Muscle of back (tissue), 11 donors: ENCODE measurements around the gene FARSA. TPM values are rescaled to one million over a fixed set of nuclear protein-coding genes. Genes with fewer than 3 reads are reported as not detected.
"Not testable (repeated sequence)": the region's sequence is repeated elsewhere in the genome, so short reads cannot be mapped to it uniquely, and the experiment has no call there.

ENCODE experiments used
- DNase-seq, 3 donors: peaks; one replicate each; pipeline versions ENCODE4 v3.0.0 to v3.0.0-alpha.2; 2013
- polyA plus RNA-seq, 10 donors: library from polyadenylated mRNA; unstranded; fragments of 120-200 nt; gene quantifications; one replicate each; pipeline ENCODE4 v1.2.1, GENCODE V29; 2013; ENCODE audit not compliant: insufficient read length in 10 of 10

FARSA gene
- polyA plus RNA-seq, 10 donors = 32.6 to 45.3 (median 36.1) TPM

GRCh38 chr19:12938779-12939601 is 5.5 kb upstream of the FARSA start:
- peak in 2 of 3 donors; percentile 33 to 61 for DNase-seq

DNA sequence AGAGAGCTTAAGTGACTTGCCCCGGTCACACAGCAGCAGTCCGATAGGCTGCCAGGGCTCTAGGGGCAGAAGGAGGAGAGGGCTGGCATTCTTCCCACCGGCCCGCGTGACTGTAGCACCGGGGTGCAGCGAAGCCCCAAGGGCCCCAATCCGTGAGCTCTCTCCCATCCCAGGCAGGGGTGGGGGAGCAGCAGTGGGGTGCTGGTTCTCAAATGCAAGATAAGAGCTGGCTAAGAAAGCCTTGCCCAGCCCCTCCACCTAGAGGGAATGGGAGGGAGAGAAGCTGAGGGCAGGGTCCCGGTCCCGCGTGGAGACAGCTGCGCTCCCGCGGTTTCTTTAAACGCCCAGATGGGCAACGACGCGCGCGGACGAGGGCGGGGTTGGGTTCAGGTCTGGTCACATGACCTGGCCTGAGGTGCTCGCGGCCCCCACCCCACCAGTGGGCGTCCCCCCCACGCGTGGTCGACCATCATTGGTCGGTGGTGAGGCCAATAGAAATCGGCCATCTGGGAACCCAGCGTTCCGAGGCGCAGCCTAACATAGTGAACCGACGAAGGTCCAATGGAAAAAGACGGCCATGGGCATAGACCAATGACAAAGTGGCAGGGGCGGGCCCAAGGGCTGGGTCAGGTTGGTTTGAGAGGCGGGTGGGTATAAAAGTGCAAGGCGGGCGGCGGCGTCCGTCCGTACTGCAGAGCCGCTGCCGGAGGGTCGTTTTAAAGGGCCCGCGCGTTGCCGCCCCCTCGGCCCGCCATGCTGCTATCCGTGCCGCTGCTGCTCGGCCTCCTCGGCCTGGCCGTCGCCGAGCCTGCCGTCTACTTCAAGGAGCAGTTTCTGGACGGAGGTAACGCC is 4.6 kb upstream of the FARSA start, which contains the start of gene CALR:
CALR (plus strand) TSS at position 683 of the 852 bp plus-strand sequence; CDS start at position 754, 71 bp downstream.
- DNase-seq = peak; percentile 99 to 100 (median 100)

DNA sequence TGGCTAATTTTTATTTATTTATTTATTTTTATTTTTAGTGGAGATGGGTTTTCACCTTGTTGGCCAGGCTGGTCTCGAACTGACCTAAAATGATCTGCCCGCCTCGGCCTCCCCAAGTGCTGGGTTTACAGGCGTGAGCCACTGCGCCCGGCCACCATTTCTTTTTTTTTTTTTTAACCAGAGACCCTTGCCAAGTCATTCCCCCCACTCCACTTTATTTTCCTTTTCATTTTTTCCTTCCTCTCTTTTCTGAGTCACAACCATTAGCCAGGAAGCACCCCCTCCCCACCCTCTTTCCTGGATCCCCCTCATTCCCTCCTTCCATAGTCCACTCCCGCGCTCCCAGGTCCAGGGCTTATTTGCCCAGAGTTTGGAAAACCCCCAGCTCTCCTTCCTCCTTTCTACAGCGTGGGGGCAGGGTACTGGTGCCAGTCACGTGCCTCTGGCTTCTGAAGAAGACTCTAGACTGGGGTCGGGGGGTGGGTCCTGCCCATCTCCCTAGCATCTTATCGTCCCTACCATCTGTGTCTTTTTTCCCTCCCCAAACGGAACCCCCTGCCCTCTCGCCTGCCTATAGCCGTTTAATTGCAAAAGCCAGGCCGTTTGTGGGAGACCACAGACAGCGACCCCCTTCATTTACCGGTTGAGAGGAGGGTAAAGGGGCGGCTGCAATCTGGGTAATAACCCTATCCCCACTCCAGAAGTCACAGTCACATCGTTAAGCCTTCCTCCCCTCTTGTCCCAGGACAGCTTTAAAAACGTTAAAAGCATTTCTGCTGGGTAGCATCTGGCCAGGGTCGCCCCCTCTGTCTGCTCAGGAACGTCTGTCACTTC is 3.8 kb upstream of the FARSA start:
- DNase-seq = peak in 1 of 3 donors; percentile 45

- DNase-seq = no peak
Measured at GRCh38 chr19:12936582-12936981, 3.1 kb upstream of the FARSA start.

DNA sequence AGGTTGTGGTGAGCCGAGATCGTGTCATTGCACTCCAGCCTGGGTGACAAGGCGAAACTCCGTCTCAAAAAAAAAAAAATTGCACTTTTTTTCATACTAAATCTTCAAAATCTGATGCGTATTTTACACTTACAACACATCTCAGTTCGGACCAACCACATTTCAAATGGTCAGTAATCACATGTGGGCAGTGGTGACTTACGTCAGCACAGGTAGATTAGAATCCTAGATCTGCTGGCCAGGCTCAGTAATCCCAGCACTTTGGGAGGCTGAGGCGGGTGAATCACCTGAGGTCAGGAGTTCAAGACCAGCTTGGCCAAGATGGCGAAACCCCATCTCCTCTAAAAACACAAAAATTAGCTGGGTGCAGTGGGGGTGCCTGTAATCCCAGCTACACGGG is 1.6 kb upstream of the FARSA start:
- DNase-seq = no peak

DNA sequence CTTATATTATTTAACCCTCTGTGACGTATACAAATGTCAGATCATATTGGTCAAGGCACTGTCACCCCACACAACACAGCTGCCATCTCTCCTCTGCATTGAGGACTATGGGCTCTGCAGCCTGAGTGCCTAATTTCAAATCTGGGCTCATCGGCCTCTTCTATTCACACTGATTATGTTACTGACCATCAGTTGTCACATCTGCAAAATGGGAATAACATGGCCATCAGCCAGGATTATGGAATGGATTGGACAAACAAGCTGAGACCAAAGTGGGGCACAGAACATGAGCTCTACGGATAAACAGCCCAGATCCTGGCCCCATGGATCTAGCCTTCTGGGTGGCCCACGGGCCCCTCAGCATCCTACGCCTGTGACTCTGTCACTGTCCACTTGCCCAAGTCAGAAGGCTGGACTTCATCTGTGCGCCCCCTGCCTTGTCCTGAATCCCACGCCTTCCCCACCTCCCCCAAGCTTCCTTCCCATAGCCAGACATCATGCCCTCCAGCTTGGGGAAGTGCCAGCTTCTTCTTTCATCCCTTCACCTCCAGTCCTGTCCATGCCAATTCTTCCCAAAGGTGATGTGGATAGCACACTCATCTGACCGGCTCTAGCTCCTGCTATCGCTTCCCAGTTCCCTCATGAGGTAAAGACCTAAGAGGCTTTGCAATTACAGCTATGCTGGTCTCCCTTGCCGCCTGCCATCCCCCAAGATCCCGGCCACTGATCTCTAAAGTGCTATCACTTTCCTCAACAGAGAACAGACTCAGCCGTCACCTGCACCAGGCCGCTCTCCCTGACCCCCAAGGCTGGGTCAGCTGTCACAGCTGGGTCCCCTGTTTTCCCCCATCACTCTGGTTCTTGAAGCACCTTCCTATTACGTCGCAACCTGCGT is 872 bp downstream of the FARSA start:
- no peak for DNase-seq

- no peak for DNase-seq
Measured at GRCh38 chr19:12930002-12930645, 3.4 kb downstream of the FARSA start.

GRCh38 chr19:12924621-12925310 is 8.7 kb downstream of the FARSA start:
- no peak for DNase-seq

DNA sequence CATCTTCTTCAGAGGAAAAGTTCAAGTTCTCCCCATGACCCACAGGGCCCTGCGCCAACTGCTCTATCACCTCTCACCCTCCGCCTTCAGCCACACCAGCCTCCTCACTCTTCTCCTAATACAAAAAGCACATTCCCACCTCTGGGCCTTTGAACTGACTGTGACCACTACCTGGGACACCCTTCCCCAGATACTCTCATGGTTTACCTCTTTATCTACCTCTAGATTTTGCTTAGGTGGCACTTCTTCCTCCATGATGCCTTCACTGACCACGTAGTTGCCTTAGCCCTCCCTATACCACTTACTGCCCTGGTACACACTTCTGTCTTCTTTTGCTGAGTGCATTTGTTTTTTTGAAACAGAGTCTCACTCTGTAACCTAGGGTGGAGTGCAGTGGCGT is 10.6 kb downstream of the FARSA start:
- no peak for DNase-seq

DNA sequence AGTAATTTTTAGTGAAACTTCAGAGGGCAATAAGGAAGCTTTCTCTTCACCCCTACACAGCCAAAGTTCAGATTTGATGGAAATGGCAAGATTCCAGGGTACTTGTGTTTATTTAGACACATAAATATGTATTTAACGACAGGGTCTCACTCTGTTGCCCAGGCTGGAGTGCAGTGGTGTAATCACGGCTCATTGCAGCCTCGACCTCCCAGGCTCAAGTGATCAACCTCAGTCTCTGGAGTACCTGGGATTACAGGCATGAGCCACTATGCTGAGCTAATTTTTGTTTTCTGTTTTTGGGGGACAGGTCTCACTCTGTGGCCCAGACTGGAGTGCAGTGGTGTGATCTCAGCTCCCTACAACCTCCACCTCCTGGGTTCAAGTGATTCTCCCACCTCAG is 12.5 kb downstream of the FARSA start:
- DNase-seq = no peak

GRCh38 chr19:12918253-12918652 is 15.3 kb downstream of the FARSA start:
- DNase-seq = peak in 1 of 3 donors; percentile 22

GRCh38 chr19:12915860-12916259 is 17.7 kb downstream of the FARSA start:
- DNase-seq = not testable (repeated sequence)

DNA sequence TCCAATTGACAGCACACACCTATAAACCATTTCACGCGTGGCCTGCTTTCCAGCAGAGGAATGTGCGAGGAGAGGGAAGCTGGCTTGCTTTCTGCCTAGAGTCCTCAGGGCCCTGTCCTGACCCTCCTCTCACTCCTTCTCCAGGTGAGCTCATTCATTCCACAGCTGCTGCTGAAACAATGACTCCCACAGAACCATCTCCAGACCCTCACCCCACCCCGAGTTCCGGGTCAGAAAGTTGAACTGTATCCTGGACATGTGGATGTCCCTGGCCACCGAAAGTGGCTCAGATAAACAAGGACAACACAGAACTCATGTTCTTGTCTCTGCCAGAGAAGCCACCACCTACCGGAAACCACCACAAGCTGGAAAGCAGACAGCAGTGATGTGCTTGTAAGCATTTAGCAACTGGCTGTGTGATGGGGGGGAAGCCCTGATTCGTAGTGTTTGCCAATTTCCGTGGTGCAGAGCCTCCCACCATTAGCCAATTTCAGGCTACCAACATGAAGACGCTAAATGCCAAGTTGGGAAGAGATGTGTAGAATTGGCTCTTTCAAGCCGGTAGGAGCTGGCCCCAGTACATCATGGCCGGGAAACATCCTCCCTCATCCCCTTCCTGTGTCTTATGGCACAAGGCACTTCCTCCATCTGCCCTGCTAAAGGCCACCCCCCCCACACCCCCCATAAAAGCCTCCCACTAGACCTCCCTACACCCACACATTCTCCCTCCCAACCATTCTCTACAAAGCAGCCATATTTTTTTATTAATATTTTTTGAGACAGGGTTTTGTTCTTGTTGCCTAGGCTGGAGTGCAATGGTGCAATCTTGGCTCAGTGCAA is 19.4 kb downstream of the FARSA start:
- DNase-seq = peak in 2 of 3 donors; percentile 30 to 66

DNA sequence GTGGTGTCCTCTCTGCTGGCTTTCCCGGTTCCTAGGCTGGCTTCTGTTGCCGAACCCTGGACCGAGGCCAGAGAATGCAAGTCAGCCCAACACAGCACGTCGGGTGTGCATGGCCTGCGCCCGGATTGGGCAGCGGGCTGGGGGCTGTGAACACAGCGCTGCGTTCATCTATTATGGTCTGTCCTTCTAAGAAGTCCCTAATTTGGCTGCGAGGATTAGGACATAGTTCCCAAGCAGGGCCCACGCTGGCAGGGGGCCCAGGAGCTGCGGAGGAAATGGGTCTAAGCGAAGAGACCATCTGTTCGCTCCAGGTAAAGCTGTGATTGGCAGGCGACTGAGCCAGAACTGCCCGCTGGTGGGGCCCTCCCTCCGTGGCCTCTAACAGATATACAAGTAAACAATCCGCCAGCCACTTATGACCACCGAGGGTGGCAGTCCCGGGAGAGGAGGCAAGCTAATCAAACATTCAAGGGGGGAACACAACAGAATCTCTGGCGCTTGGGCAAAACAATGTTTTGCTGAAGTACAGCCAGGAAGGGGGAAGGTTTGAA is 20.4 kb downstream of the FARSA start:
- peak; percentile 82 to 92 (median 83) for DNase-seq

DNA sequence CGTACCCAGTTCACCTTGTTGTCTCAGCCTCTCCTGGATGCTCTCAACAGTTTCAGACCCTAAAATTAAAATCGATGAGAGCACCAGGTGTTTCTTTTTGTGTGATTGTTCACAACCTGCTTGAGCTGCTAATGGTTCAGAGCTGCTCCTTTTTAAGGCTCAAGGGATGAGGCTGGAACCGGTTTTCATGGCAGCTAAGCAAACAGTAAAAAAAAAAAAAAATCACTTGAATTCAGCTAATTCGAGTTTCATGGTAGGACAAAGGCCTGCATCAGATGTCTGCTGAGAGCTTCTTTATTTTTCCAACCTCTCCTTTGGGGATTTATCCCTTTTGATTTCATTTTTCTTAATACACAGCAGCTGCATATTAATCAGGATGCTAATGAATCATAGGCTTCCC is 20.9 kb downstream of the FARSA start:
- peak in 1 of 3 donors; percentile 27 for DNase-seq

GRCh38 chr19:12907166-12907565 is 26.3 kb downstream of the FARSA start:
- DNase-seq = no peak

GRCh38 chr19:12899891-12900518 is 33.5 kb downstream of the FARSA start:
- no peak for DNase-seq

DNA sequence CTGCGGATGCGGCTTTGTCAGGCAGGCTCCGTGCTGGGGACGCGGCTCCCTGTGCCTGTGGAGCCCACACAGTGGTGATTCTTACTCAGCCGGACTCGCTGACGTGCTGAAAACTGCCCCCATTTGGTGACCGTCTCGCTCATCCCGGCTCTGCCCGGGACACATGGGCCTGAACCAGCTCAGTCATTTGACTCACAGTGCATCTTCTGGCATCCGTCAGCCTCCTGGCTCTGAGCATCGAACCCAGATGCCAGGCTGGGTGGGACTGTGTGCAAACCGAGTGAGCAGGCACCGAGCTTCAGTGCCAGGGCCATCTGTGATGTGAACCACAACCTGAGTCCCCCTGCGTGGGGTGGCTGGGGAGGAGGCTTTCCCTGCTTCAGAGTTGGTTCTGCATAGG is 37.1 kb downstream of the FARSA start:
- no peak for DNase-seq
